Uterus (tissue), 2 donors: ENCODE results near the gene SMAD3.

Source experiments
- CTCF ChIP-seq, 4 experiments: fragments of 200-600 bp in 2 of 4; fragments of 450-650 bp in 2 of 4; sonication (generic) in 2 of 4; IDR thresholded peaks; one replicate each; pipeline ENCODE4 v1.5.1; 2016 to 2019; ENCODE audit warnings: antibody characterized with exemption in 4 of 4, mild to moderate bottlenecking in 2 of 4, moderate library complexity in 1 of 4
- POLR2A ChIP-seq, 2 donors: fragments of 450-650 bp; IDR thresholded peaks; one replicate each; pipeline ENCODE4 v1.6.1; 2016; ENCODE audit warnings: antibody characterized with exemption in 2 of 2, mild to moderate bottlenecking in 1 of 2, moderate library complexity in 1 of 2

- TF ChIP-seq CTCF (IDR thresholded peaks at IDR 0.05) (no peak), POLR2A (IDR thresholded peaks at IDR 0.05) (no peak)
Measured at GRCh38 chr15:67106764-67107013, 41.3 kb downstream of the SMAD3 start.
